B cell (primary cell): ENCODE results near the gene MARF1. TPM values are rescaled to one million over a fixed set of nuclear protein-coding genes. Genes with fewer than 3 reads are reported as not detected.

Experiments used
- ATAC-seq: fragments of 200-7000 bp; cut with Tn5 transposase; one replicate; pipeline ENCODE4 v1.10.0; 2021; ENCODE audit warnings: low read depth, mild to moderate bottlenecking, moderate number of reproducible peaks, moderate library complexity
- CTCF ChIA-PET: fragments of 350-600 bp; sonication (Branson Sonifier 250); formaldehyde crosslinking; loops from one replicate; lab custom pipeline; 2021; ENCODE audit warnings: antibody characterized with exemption, inconsistent platforms; lab: Charles Lee
- POLR2A ChIA-PET: fragments of 350-600 bp; sonication (Branson Sonifier 250); formaldehyde crosslinking; loops from one replicate; lab custom pipeline; 2021; ENCODE audit warnings: antibody characterized with exemption; lab: Charles Lee
- DNase-seq: peaks from one replicate; pipeline ENCODE4 v3.0.0; 2013
- H2AFZ ChIP-seq: 2 replicates; pipeline ENCODE4 v1.6.1; 2012; ENCODE audit warnings: mild to moderate bottlenecking, low read depth, low read length; ENCODE audit not compliant: insufficient read depth, poor library complexity, severe bottlenecking
- H3K27ac ChIP-seq, 2 donors: 1 replicate in 1 of 2; 2 replicates in 1 of 2; pipeline ENCODE4 v1.5.1; 2012 to 2013; ENCODE audit warnings: low read length in 2 of 2, mild to moderate bottlenecking in 2 of 2, moderate library complexity in 1 of 2
- H3K27me3 ChIP-seq, 4 experiments: fragments of 200-600 bp in 1 of 4; sonication (generic) in 1 of 4; replicated peaks in 1 of 4; 1 replicate in 2 of 4; 2 replicates in 2 of 4; pipeline versions ENCODE4 v1.6.1 to v1.7.0; 2013 to 2016; ENCODE audit warnings: low read length in 3 of 4, mild to moderate bottlenecking in 2 of 4, mixed read lengths in 1 of 4, moderate library complexity in 1 of 4; ENCODE audit not compliant: insufficient read depth in 4 of 4, control insufficient read depth in 3 of 4; ENCODE audit errors: control extremely low read depth in 1 of 4
- H3K36me3 ChIP-seq, 2 experiments: replicated peaks in 1 of 2; 1 replicate in 1 of 2; 2 replicates in 1 of 2; pipeline versions ENCODE4 v1.6.1 to v1.7.1; 2013; ENCODE audit warnings: low read length in 1 of 2; ENCODE audit not compliant: insufficient read depth in 2 of 2, control insufficient read depth in 1 of 2; ENCODE audit errors: control extremely low read depth in 1 of 2, extremely low read depth in 1 of 2
- H3K4me1 ChIP-seq, 2 donors: fragments of 200-600 bp in 1 of 2; sonication (generic) in 1 of 2; 1 replicate in 1 of 2; 2 replicates in 1 of 2; pipeline versions ENCODE4 v1.5.1 to v1.6.1; 2013 to 2017; ENCODE audit warnings: low read length in 2 of 2; ENCODE audit not compliant: control insufficient read depth in 2 of 2, insufficient read depth in 2 of 2
- H3K4me2 ChIP-seq: replicated peaks from 2 replicates; pipeline ENCODE3; 2012; ENCODE audit warnings: mild to moderate bottlenecking, low read depth, low read length; ENCODE audit not compliant: poor library complexity, severe bottlenecking
- H3K4me3 ChIP-seq, 5 experiments: fragments of 200-600 bp in 1 of 5; sonication (generic) in 1 of 5; 1 replicate in 3 of 5; 2 replicates in 2 of 5; pipeline versions ENCODE4 v1.5.1 to v1.7.0; 2011 to 2016; ENCODE audit warnings: low read length in 4 of 5, mild to moderate bottlenecking in 4 of 5, low read depth in 2 of 5, control low read depth in 1 of 5, moderate library complexity in 1 of 5; ENCODE audit not compliant: insufficient read depth in 1 of 5; ENCODE audit errors: control extremely low read depth in 1 of 5, extremely low read depth in 1 of 5
- H3K79me2 ChIP-seq: fragments of 200-600 bp; sonication (generic); one replicate; pipeline ENCODE4 v1.6.0; 2016; ENCODE audit warnings: low read length; ENCODE audit not compliant: control insufficient read depth, insufficient read depth
- H3K9ac ChIP-seq: fragments of 200-600 bp; sonication (generic); 2 replicates; pipeline ENCODE4 v1.6.1; 2017; ENCODE audit warnings: mild to moderate bottlenecking, low read length, moderate library complexity
- H3K9me3 ChIP-seq, 3 donors: one replicate each; pipeline versions ENCODE4 v1.6.1 to v1.7.1; 2013; ENCODE audit warnings: low read length in 2 of 3; ENCODE audit not compliant: control insufficient read depth in 2 of 3, insufficient read depth in 1 of 3; ENCODE audit errors: control extremely low read depth in 1 of 3
- H4K20me1 ChIP-seq: 2 replicates; pipeline ENCODE4 v1.6.0; 2012; ENCODE audit warnings: mild to moderate bottlenecking, low read length; ENCODE audit not compliant: insufficient read depth, control insufficient read depth, poor library complexity, severe bottlenecking
- H3K27ac Mint-ChIP-seq: one replicate; pipeline ENCODE4 v1.8.0; 2021; ENCODE audit warnings: mixed read lengths
- H3K27me3 Mint-ChIP-seq: one replicate; pipeline ENCODE4 v1.8.0; 2021; ENCODE audit warnings: mixed read lengths
- H3K4me1 Mint-ChIP-seq: one replicate; pipeline ENCODE4 v1.8.0; 2021; ENCODE audit warnings: mixed read lengths
- H3K4me3 Mint-ChIP-seq: one replicate; pipeline ENCODE4 v1.8.0; 2021; ENCODE audit warnings: mixed read lengths
- H3K9me3 Mint-ChIP-seq: one replicate; pipeline ENCODE4 v1.8.0; 2022; ENCODE audit warnings: mixed read lengths; ENCODE audit not compliant: insufficient read depth
- EZH2 ChIP-seq: IDR thresholded peaks from 2 replicates; pipeline ENCODE4 v1.6.1; 2012; ENCODE audit warnings: borderline replicate concordance, low read depth, mild to moderate bottlenecking, moderate library complexity, low read length; ENCODE audit not compliant: insufficient read depth, poor library complexity, severe bottlenecking
- WGBS: methylation state at CpG from one replicate; pipeline ENCODE4 v1.1.5; 2013; ENCODE audit warnings: missing lambda C conversion rate; ENCODE audit not compliant: insufficient coverage; 5-methylcytosine and 5-hydroxymethylcytosine counted together
- intact Hi-C: fragments of 100-400 bp; cut with micrococcal nuclease; formaldehyde crosslinking; loops from one replicate; pipeline ENCODE4 v1.10.0; 2022
- polyA plus RNA-seq: library from polyadenylated mRNA; depleted of rRNA; stranded (reverse); fragments of >200 nt; gene quantifications from 2 replicates; pipeline ENCODE4 v1.2.3, GENCODE V29; 2012
- total RNA-seq, 2 donors: library from RNA; stranded (reverse); fragments of 120-200 nt in 1 of 2; gene quantifications; 1 replicate in 1 of 2; 2 replicates in 1 of 2; pipeline versions ENCODE4 v1.2.3 to v1.2.4, GENCODE V29; 2013 to 2022
- TF ChIP-seq, protein P1 (sequence below): fragments of 200-600 bp; IDR thresholded peaks from one replicate; pipeline ENCODE4 v1.8.0; 2022; ENCODE audit warnings: antibody characterized with exemption, mild to moderate bottlenecking

MARF1 gene
- total and polyA plus RNA-seq, 2 donors (not counting 1 experiment from before 2014, with no cell fraction given): 68.0 to 366 TPM

DNA sequence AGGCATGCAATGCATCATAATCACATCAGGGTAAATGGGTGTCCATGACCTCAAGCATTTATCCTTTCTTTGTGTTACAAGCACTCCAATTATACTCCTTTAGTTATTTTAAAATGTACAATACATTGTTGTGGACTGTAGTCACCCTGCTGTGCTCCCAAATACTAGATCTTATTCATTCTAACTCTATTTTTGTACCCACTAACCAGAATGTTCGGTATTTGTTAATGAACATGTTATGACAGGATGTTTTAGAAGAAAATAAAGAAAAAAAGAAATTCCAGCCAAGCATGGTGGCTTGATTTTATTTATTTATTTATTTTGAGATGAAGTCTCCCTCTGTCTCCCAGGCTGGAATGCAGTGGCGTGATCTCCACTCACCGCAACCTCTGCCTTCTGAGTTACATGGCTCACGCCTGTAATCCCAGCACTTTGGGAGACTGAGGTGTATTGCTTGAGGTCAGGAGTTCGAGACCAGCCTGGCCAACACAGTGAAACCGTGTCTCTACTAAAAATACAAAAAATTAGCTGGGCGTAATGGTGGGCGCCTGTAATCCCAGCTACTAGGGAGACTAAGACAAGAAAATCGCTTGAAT is 5.3 kb upstream of the MARF1 start:
- H2AFZ ChIP-seq: no peak overlapping the region
- H3K9ac ChIP-seq: no peak overlapping the region
- Mint-ChIP-seq H3K27me3 (no peaks in the 10 kb centered on the region), H3K4me1 (peaks cover 34% of the 10 kb centered on the region), H3K4me3 (no peak overlapping the region), H3K9me3 (no peaks in the 10 kb centered on the region), H3K27ac (no peak overlapping the region)
- peaks cover 3 to 12% of the 10 kb centered on the region in 2 experiments for H3K36me3 ChIP-seq
- DNase-seq (no peak), ATAC-seq (no peak)
- no peaks in the 10 kb centered on the region for H3K9me3 ChIP-seq
- no peak overlapping the region for H3K4me3 ChIP-seq
- CTCF ChIA-PET: interaction anchor here (1.1 kb wide), 1 partner anchor 10 kb away, joined by 3 read pairs; no protein-coding TSS in a partner anchor
- H3K27ac ChIP-seq: no peak overlapping the region
- H3K4me1 ChIP-seq: peaks cover 26 to 39% of the 10 kb centered on the region in 2 donors
- intact Hi-C loops: no loop called here
- H4K20me1 ChIP-seq: peaks cover 27% of the 10 kb centered on the region
- 92% methylated on average over 7 of the region's 9 CpGs for WGBS
- H3K4me2 ChIP-seq: no peak overlapping the region
- peaks cover 50% of the 10 kb centered on the region for H3K79me2 ChIP-seq
- H3K27me3 ChIP-seq: no peaks in the 10 kb centered on the region
- TF ChIP-seq, protein P1, sequence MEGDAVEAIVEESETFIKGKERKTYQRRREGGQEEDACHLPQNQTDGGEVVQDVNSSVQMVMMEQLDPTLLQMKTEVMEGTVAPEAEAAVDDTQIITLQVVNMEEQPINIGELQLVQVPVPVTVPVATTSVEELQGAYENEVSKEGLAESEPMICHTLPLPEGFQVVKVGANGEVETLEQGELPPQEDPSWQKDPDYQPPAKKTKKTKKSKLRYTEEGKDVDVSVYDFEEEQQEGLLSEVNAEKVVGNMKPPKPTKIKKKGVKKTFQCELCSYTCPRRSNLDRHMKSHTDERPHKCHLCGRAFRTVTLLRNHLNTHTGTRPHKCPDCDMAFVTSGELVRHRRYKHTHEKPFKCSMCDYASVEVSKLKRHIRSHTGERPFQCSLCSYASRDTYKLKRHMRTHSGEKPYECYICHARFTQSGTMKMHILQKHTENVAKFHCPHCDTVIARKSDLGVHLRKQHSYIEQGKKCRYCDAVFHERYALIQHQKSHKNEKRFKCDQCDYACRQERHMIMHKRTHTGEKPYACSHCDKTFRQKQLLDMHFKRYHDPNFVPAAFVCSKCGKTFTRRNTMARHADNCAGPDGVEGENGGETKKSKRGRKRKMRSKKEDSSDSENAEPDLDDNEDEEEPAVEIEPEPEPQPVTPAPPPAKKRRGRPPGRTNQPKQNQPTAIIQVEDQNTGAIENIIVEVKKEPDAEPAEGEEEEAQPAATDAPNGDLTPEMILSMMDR: no peak
- TF ChIP-seq EZH2: no peak
- POLR2A ChIA-PET: no interaction called here

DNA sequence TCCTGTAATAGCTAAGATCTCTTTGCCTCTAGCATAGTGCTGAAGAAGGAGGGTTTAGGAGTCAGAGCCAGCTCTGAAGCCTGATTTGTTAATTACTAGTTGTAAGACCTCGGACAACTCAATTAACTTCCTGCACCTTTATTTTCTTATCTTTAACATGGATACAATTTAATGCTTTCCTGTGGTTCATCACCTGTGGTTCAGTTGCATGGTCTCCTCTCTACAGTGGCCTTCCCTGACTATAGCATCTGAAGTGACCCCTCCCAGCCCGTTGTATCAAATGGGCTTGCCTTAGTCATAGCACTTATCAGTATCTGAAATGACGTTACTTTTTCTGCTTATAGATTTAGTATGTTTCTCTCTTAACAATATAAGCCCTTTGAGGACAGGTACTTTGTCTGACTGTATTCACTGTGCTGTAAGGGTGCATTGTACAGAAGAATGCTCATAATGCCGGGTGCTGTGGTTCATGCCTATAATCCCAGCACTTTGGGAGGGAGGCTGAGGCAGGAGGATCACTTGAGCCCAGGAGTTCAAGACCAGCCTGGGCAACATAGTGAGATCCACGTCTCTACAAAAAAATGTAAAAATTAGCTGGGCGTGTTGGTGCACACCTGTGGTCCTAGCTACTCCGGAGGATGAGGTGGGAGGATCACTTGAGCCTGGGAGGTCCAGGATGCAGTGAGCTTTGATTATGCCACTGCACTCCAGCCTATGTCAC is 4.5 kb upstream of the MARF1 start:
- peak overlapping the region; percentile 29 for H3K4me3 Mint-ChIP-seq
- CTCF ChIA-PET: interaction anchor here (1.1 kb wide), 1 partner anchor 11 kb away, joined by 3 read pairs; no protein-coding TSS in a partner anchor
- DNase-seq (no peak), ATAC-seq (no peak)
- Histone ChIP-seq H3K9ac (no peak overlapping the region), H4K20me1 (peaks cover 19% of the 10 kb centered on the region), H3K27me3 (no peaks in the 10 kb centered on the region), H3K9me3 (no peaks in the 10 kb centered on the region), H3K4me1 (peaks cover 22 to 34% of the 10 kb centered on the region in 2 donors), H3K36me3 (peaks cover 2 to 4% of the 10 kb centered on the region in 2 experiments), H3K79me2 (peaks cover 42% of the 10 kb centered on the region), H2AFZ (no peak overlapping the region), H3K4me2 (no peak overlapping the region), H3K4me3 (no peak overlapping the region), H3K27ac (no peak overlapping the region)
- intact Hi-C loops: no loop called here
- no peaks in the 10 kb centered on the region for H3K9me3 Mint-ChIP-seq
- H3K27me3 Mint-ChIP-seq: no peaks in the 10 kb centered on the region
- POLR2A ChIA-PET: no interaction called here
- TF ChIP-seq, protein P1: no peak
- TF ChIP-seq EZH2: no peak
- peak overlapping the region; percentile 46 for H3K27ac Mint-ChIP-seq
- 96% methylated on average over 5 of the region's 7 CpGs for WGBS
- peaks cover 27% of the 10 kb centered on the region for H3K4me1 Mint-ChIP-seq
